ENCODE measurements around the gene AKAP11. TPM values are rescaled to one million over a fixed set of nuclear protein-coding genes. Genes with fewer than 3 reads are reported as not detected.

The AKAP11 gene
- polyA plus RNA-seq, 1 donor from 2014 or later = 20.9 TPM

- Histone ChIP-seq H3K79me2 (replicated peaks; ENCODE audit: insufficient read depth, low read length) (no peaks in the 10 kb centered on the region), H2AFZ (ENCODE audit: low read depth, low read length) (no peak overlapping the region), H3F3A (ENCODE audit: insufficient read depth, low read length, poor library complexity, severe bottlenecking) (no peaks in the 10 kb centered on the region), H3K36me3 (ENCODE audit: insufficient read depth, low read length) (no peaks in the 10 kb centered on the region), H3K4me3 (ENCODE audit: low read length) (no peak overlapping the region), H3K27ac (ENCODE audit: low read length) (no peak overlapping the region), H3K4me2 (ENCODE audit: low read length) (no peak overlapping the region), H3K9me3 (ENCODE audit: low read length) (no peaks in the 10 kb centered on the region), H3K9ac (ENCODE audit: low read length) (no peak overlapping the region), H3K9me2 (ENCODE audit: insufficient read depth, low read length) (no peaks in the 10 kb centered on the region), H4K20me1 (ENCODE audit: insufficient read depth) (no peaks in the 10 kb centered on the region), H3K27me3 (ENCODE audit: insufficient read depth, low read depth, low read length) (no peaks in the 10 kb centered on the region)
- no peak for TF ChIP-seq MXI1 (conservative IDR thresholded peaks at IDR 0.05; ENCODE audit: poor library complexity, severe bottlenecking)
- no peak for TF ChIP-seq TAF1 (IDR thresholded peaks at IDR 0.05; ENCODE audit: low read depth)
- no peak for TF ChIP-seq REST (IDR thresholded peaks at IDR 0.05; ENCODE audit: borderline replicate concordance)
- TF ChIP-seq SMC3 (conservative IDR thresholded peaks at IDR 0.05; ENCODE audit: poor library complexity) = no peak
- no peak for TF ChIP-seq RAD21 (conservative IDR thresholded peaks at IDR 0.05)
- no peak for TF ChIP-seq CTCF (IDR thresholded peaks at IDR 0.05; ENCODE audit: poor library complexity, severe bottlenecking)
- TF ChIP-seq POLR2AphosphoS5 (IDR thresholded peaks at IDR 0.05) = no peak
These were observed 42.7 kb upstream of the AKAP11 start for GRCh38 chr13:42229287-42229686.

- Histone ChIP-seq H3K27ac (ENCODE audit: low read length) (no peak overlapping the region), H3K36me3 (ENCODE audit: insufficient read depth, low read length) (no peaks in the 10 kb centered on the region), H3F3A (ENCODE audit: insufficient read depth, low read length, poor library complexity, severe bottlenecking) (no peaks in the 10 kb centered on the region), H3K4me2 (ENCODE audit: low read length) (no peak overlapping the region), H3K9me3 (ENCODE audit: low read length) (no peaks in the 10 kb centered on the region), H3K9ac (ENCODE audit: low read length) (no peak overlapping the region), H3K79me2 (replicated peaks; ENCODE audit: insufficient read depth, low read length) (no peaks in the 10 kb centered on the region), H3K27me3 (ENCODE audit: insufficient read depth, low read depth, low read length) (no peaks in the 10 kb centered on the region), H2AFZ (ENCODE audit: low read depth, low read length) (no peak overlapping the region), H3K9me2 (ENCODE audit: insufficient read depth, low read length) (no peaks in the 10 kb centered on the region), H4K20me1 (ENCODE audit: insufficient read depth) (no peaks in the 10 kb centered on the region), H3K4me3 (ENCODE audit: low read length) (no peak overlapping the region)
- TF ChIP-seq EZH2 (IDR thresholded peaks at IDR 0.05; ENCODE audit: borderline replicate concordance, insufficient read depth, low read length, poor library complexity, severe bottlenecking) (no peak), REST (IDR thresholded peaks at IDR 0.05; ENCODE audit: borderline replicate concordance) (no peak), MXI1 (conservative IDR thresholded peaks at IDR 0.05; ENCODE audit: poor library complexity, severe bottlenecking) (no peak), EP300 (conservative IDR thresholded peaks at IDR 0.05; ENCODE audit: poor library complexity, severe bottlenecking) (no peak), CTCF (IDR thresholded peaks at IDR 0.05; ENCODE audit: poor library complexity, severe bottlenecking) (no peak), SMC3 (conservative IDR thresholded peaks at IDR 0.05; ENCODE audit: poor library complexity) (no peak), RAD21 (conservative IDR thresholded peaks at IDR 0.05) (no peak), POLR2AphosphoS5 (IDR thresholded peaks at IDR 0.05) (no peak), TAF1 (IDR thresholded peaks at IDR 0.05; ENCODE audit: low read depth) (no peak)
These were observed 39.3 kb upstream of the AKAP11 start for GRCh38 chr13:42232671-42233070.

Data from neural cell (in vitro differentiated cells).